ENCODE data around the gene JUP.
A peak's percentile ranks its signal among the peaks of the same experiment; 100 is the strongest.

Gene JUP

GRCh38 chr17:41748275-41748674 is 38.2 kb downstream of the JUP start:
- DNase-seq: no peak

GRCh38 chr17:41741709-41742108 is 44.8 kb downstream of the JUP start:
- DNase-seq: no peak

- no peak for DNase-seq
Measured at GRCh38 chr17:41740506-41740905, 46.0 kb downstream of the JUP start.

GRCh38 chr17:41739661-41740352 is 46.7 kb downstream of the JUP start:
- DNase-seq: no peak

- no peak for DNase-seq
Measured at GRCh38 chr17:41738801-41739112, 47.8 kb downstream of the JUP start.

- peak; percentile 79 for DNase-seq
Measured at GRCh38 chr17:41738077-41738800, 48.3 kb downstream of the JUP start.

- DNase-seq: no peak
Measured at GRCh38 chr17:41737680-41738023, 48.9 kb downstream of the JUP start.

GRCh38 chr17:41736983-41737679 is 49.4 kb downstream of the JUP start:
- DNase-seq: peak; percentile 10

- DNase-seq: no peak
Measured at GRCh38 chr17:41735744-41736143, 50.8 kb downstream of the JUP start.

- DNase-seq: no peak
Measured at GRCh38 chr17:41734949-41735313, 51.6 kb downstream of the JUP start.

- DNase-seq: peak; percentile 14
Measured at GRCh38 chr17:41734139-41734948, 52.2 kb downstream of the JUP start, which contains the start of gene HAP1. TSS of gene HAP1 (minus strand) at chr17:41734643. CDS start at chr17:41734634, 9 bp downstream.

GRCh38 chr17:41733348-41734138 is 53.0 kb downstream of the JUP start:
- DNase-seq: no peak

- no peak for DNase-seq
Measured at GRCh38 chr17:41731836-41732235, 54.7 kb downstream of the JUP start.

- DNase-seq: no peak
Measured at GRCh38 chr17:41730479-41730878, 56.0 kb downstream of the JUP start.

- no peak for DNase-seq
Measured at GRCh38 chr17:41728056-41728455, 58.5 kb downstream of the JUP start.

GRCh38 chr17:41725134-41725533 is 61.4 kb downstream of the JUP start:
- no peak for DNase-seq

GRCh38 chr17:41724476-41725050 is 61.9 kb downstream of the JUP start:
- DNase-seq: no peak

- no peak for DNase-seq
Measured at GRCh38 chr17:41723801-41724475, 62.6 kb downstream of the JUP start.

- DNase-seq: no peak
Measured at GRCh38 chr17:41722231-41722630, 64.3 kb downstream of the JUP start.

GRCh38 chr17:41718287-41718645 is 68.2 kb downstream of the JUP start:
- no peak for DNase-seq

- no peak for DNase-seq
Measured at GRCh38 chr17:41717408-41718286, 68.9 kb downstream of the JUP start.
